SIG-M5 treated with dmso at 0.1 percent for 504 hours (cell line): ENCODE data around the gene LPP.

Experiments used
- DNase-seq: peaks from one replicate; lab custom pipeline; 2025; ENCODE audit not compliant: unreplicated experiment; lab: John Stamatoyannopoulos, UW

The LPP gene

GRCh38 chr3:188888321-188889053, 734.5 kb downstream of the LPP start:
- DNase-seq = no peak

- no peak for DNase-seq
Observed at GRCh38 chr3:188889054-188889491, 735.1 kb downstream of the LPP start.

- DNase-seq = no peak
Observed at GRCh38 chr3:188890572-188891270, 736.8 kb downstream of the LPP start.

- DNase-seq = no peak
Observed at GRCh38 chr3:188899881-188900280, 745.9 kb downstream of the LPP start.

GRCh38 chr3:188900421-188900951, 746.5 kb downstream of the LPP start:
- no peak for DNase-seq

GRCh38 chr3:188901126-188901525, 747.2 kb downstream of the LPP start:
- DNase-seq = no peak

GRCh38 chr3:188901671-188902287, 747.8 kb downstream of the LPP start:
- no peak for DNase-seq

GRCh38 chr3:188904670-188905069, 750.7 kb downstream of the LPP start:
- no peak for DNase-seq

- peak; percentile 11 for DNase-seq
Observed at GRCh38 chr3:188905547-188905946, 751.6 kb downstream of the LPP start.

- DNase-seq = no peak
Observed at GRCh38 chr3:188906236-188906635, 752.3 kb downstream of the LPP start.

- no peak for DNase-seq
Observed at GRCh38 chr3:188908002-188908850, 754.3 kb downstream of the LPP start.

GRCh38 chr3:188911026-188911850, 757.3 kb downstream of the LPP start:
- DNase-seq = no peak

GRCh38 chr3:188913084-188913483, 759.1 kb downstream of the LPP start:
- no peak for DNase-seq

GRCh38 chr3:188914552-188914951, 760.6 kb downstream of the LPP start:
- DNase-seq = peak; percentile 84

- no peak for DNase-seq
Observed at GRCh38 chr3:188915127-188915526, 761.2 kb downstream of the LPP start.

GRCh38 chr3:188916934-188917401, 763.0 kb downstream of the LPP start:
- peak; percentile 84 for DNase-seq

GRCh38 chr3:188918093-188918492, 764.1 kb downstream of the LPP start:
- peak; percentile 48 for DNase-seq

GRCh38 chr3:188923671-188924070, 769.7 kb downstream of the LPP start:
- no peak for DNase-seq

- no peak for DNase-seq
Observed at GRCh38 chr3:188925376-188925775, 771.4 kb downstream of the LPP start.

- no peak for DNase-seq
Observed at GRCh38 chr3:188926111-188926510, 772.2 kb downstream of the LPP start.
